HepG2 (cell line): Measurements from ENCODE around the gene LYPD6B. TPM values are rescaled to one million over a fixed set of nuclear protein-coding genes. Genes with fewer than 3 reads are reported as not detected.

ENCODE experiments used
- ATAC-seq: fragments of 200-7000 bp; cut with Tn5 transposase; 3 replicates; pipeline ENCODE4 v1.9.1; 2020; ENCODE audit warnings: mild to moderate bottlenecking, moderate library complexity
- BruUV-seq: library from RNA; stranded (reverse); fragments of 400-500 nt; replicated peaks from 2 replicates; lab custom pipeline; 2021; lab: Mats Ljungman, UMichigan
- CTCF ChIA-PET: fragments of 300-600 bp; formaldehyde crosslinking; extraction: SDS; loops from one replicate; lab custom pipeline; 2021; ENCODE audit warnings: low total read pairs, inconsistent platforms, low intra/inter-chr PET ratio; lab: Yijun Ruan, JAX
- POLR2A ChIA-PET: fragments of 350-600 bp; sonication (Branson Sonifier 250); formaldehyde crosslinking; loops from one replicate; lab custom pipeline; 2020; ENCODE audit warnings: antibody characterized with exemption, inconsistent platforms; lab: Yijun Ruan, JAX
- DNase-seq: peaks from one replicate; pipeline ENCODE4 v3.0.0-alpha.2; 2015; ENCODE audit warnings: low spot score
- FAIRE-seq: peaks from 3 replicates; lab custom pipeline; 2011; peaks lifted over from hg19 to GRCh38; lab: Jason Lieb, UNC
- H2AFZ ChIP-seq: one replicate; pipeline ENCODE4 v1.6.1; 2011; ENCODE audit warnings: low read length, inconsistent platforms
- H3K27ac ChIP-seq: fragments of 300-600 bp; 3 replicates; pipeline ENCODE4 v1.8.0; 2011; ENCODE audit warnings: mixed run types, mild to moderate bottlenecking, mixed read lengths, low read length, inconsistent platforms; ENCODE audit not compliant: insufficient read depth; ENCODE audit errors: extremely low read length
- H3K27me3 ChIP-seq, 2 experiments: fragments of 200-600 bp in 1 of 2; 2 replicates in 1 of 2; 3 replicates in 1 of 2; pipeline versions ENCODE4 v1.6.0 to v1.8.0; 2011; ENCODE audit warnings: low read length in 2 of 2, mild to moderate bottlenecking in 2 of 2, moderate library complexity in 2 of 2, inconsistent platforms in 1 of 2; ENCODE audit not compliant: insufficient read depth in 2 of 2, control insufficient read depth in 1 of 2
- H3K36me3 ChIP-seq, 2 experiments: fragments of 200-600 bp in 1 of 2; replicated peaks in 1 of 2; 2 replicates in 1 of 2; 3 replicates in 1 of 2; pipeline versions ENCODE4 v1.5.1 to v1.8.0; 2011; ENCODE audit warnings: low read length in 2 of 2, inconsistent platforms in 1 of 2; ENCODE audit not compliant: insufficient read depth in 2 of 2, control insufficient read depth in 1 of 2
- H3K4me1 ChIP-seq: 2 replicates; pipeline ENCODE4 v1.5.1; 2012; ENCODE audit warnings: low read length, inconsistent platforms; ENCODE audit not compliant: insufficient read depth
- H3K4me2 ChIP-seq: 2 replicates; pipeline ENCODE4 v1.6.0; 2011; ENCODE audit warnings: low read depth, low read length, inconsistent platforms
- H3K4me3 ChIP-seq, 3 experiments: fragments of 200-600 bp in 1 of 3; sonication (generic), shearing (Covaris generic) in 1 of 3; replicated peaks in 1 of 3; 2 replicates each; pipeline ENCODE4 v1.5.1; 2011 to 2016; ENCODE audit warnings: low read length in 3 of 3, inconsistent platforms in 2 of 3, low read depth in 2 of 3, mild to moderate bottlenecking in 2 of 3, control low read depth in 1 of 3, mixed read lengths in 1 of 3; ENCODE audit not compliant: insufficient read depth in 1 of 3
- H3K79me2 ChIP-seq: one replicate; pipeline ENCODE4 v1.6.1; 2011; ENCODE audit warnings: low read length, inconsistent platforms; ENCODE audit not compliant: insufficient read depth
- H3K9ac ChIP-seq: 2 replicates; pipeline ENCODE4 v1.6.0; 2011; ENCODE audit warnings: mild to moderate bottlenecking, low read depth, low read length, inconsistent platforms; ENCODE audit not compliant: insufficient read depth
- H3K9me3 ChIP-seq: 2 replicates; pipeline ENCODE4 v1.5.1; 2012; ENCODE audit warnings: mild to moderate bottlenecking, low read length
- H4K20me1 ChIP-seq: 2 replicates; pipeline ENCODE4 v1.6.0; 2011; ENCODE audit warnings: inconsistent platforms, mild to moderate bottlenecking, low read length, moderate library complexity; ENCODE audit not compliant: insufficient read depth
- BRCA1 ChIP-seq: sonication (generic); formaldehyde crosslinking; IDR thresholded peaks from 2 replicates; pipeline ENCODE4 v1.4.0; 2020; ENCODE audit warnings: missing genetic modification reagents
- KDM6A ChIP-seq: IDR thresholded peaks from 2 replicates; pipeline ENCODE4 v1.6.1; 2016; ENCODE audit warnings: low read depth
- MBD4 ChIP-seq: IDR thresholded peaks from 2 replicates; pipeline ENCODE4 v1.6.1; 2012; ENCODE audit warnings: low read length, inconsistent platforms, borderline replicate concordance
- ZFP36L2 ChIP-seq: sonication (generic); formaldehyde crosslinking; IDR thresholded peaks from 2 replicates; pipeline ENCODE4 v1.4.0; 2020; ENCODE audit warnings: missing genetic modification reagents
- ZKSCAN1 ChIP-seq: fragments of 150-350 bp; IDR thresholded peaks from 2 replicates; pipeline ENCODE4 v1.6.1; 2014; ENCODE audit warnings: low read length
- ZNF17 ChIP-seq: sonication (generic); formaldehyde crosslinking; IDR thresholded peaks from 2 replicates; pipeline ENCODE4 v1.5.0; 2020; ENCODE audit warnings: mild to moderate bottlenecking, missing genetic modification reagents
- ZNF547 ChIP-seq: sonication (generic); formaldehyde crosslinking; IDR thresholded peaks from 2 replicates; pipeline ENCODE4 v1.5.1; 2020; ENCODE audit warnings: mild to moderate bottlenecking, missing genetic modification reagents
- WGBS: methylation state at CpG from one replicate; pipeline ENCODE4 v1.1.6; 2017; ENCODE audit warnings: low lambda C conversion rate; 5-methylcytosine and 5-hydroxymethylcytosine counted together
- in situ Hi-C: cut with HindIII; loops from 2 replicates; pipeline ENCODE4 v1.10.0; 2017; ENCODE audit warnings: low pct_unique_long_range_greater_than_20kb; ENCODE audit not compliant: extremely low pct_ligation_motif_present
- intact Hi-C: fragments of 100-400 bp; cut with micrococcal nuclease; formaldehyde crosslinking; loops from one replicate; pipeline ENCODE4 v1.10.0; 2022; ENCODE audit not compliant: unreplicated experiment
- polyA plus RNA-seq, 8 experiments: library from polyadenylated mRNA; depleted of rRNA in 3 of 8; stranded (reverse) in 7 of 8; unstranded in 1 of 8; fragments of >200 nt; fragmentation: Illumina TruSeq in 4 of 8; extraction: Trizol in 4 of 8; gene quantifications; 2 replicates each; pipeline versions ENCODE4 v1.2.1 to v1.2.3, GENCODE V29; 2011 to 2016; ENCODE audit warnings: low read depth in 4 of 8, missing spikeins in 1 of 8, mixed read lengths in 1 of 8; ENCODE audit not compliant: insufficient read depth in 1 of 8
- total RNA-seq, 5 experiments: library from RNA; depleted of rRNA; stranded (reverse); fragments of >200 nt; fragmentation: Illumina TruSeq; extraction: Trizol; gene quantifications; 2 replicates each; pipeline ENCODE4 v1.2.3, GENCODE V29; 2016; ENCODE audit warnings: low read depth in 1 of 5
- TF ChIP-seq, protein P1 (sequence below): IDR thresholded peaks from 2 replicates; pipeline ENCODE4 v1.6.1; 2016; ENCODE audit warnings: missing biosample characterization, missing genetic modification reagents, low read depth
- TF ChIP-seq, protein P2 (sequence below): sonication (generic); formaldehyde crosslinking; IDR thresholded peaks from 2 replicates; pipeline ENCODE4 v1.8.0; 2022; ENCODE audit warnings: missing genetic modification reagents, mild to moderate bottlenecking, borderline replicate concordance
- TF ChIP-seq, protein P3 (sequence below): sonication (generic); formaldehyde crosslinking; IDR thresholded peaks from 2 replicates; pipeline ENCODE4 v1.4.0; 2020; ENCODE audit warnings: missing genetic modification reagents

LYPD6B gene
- total and polyA plus RNA-seq, 2 of the 13 experiments (the other 11 are each of a cell fraction or from before 2014, with no cell fraction given) = not detected

DNA sequence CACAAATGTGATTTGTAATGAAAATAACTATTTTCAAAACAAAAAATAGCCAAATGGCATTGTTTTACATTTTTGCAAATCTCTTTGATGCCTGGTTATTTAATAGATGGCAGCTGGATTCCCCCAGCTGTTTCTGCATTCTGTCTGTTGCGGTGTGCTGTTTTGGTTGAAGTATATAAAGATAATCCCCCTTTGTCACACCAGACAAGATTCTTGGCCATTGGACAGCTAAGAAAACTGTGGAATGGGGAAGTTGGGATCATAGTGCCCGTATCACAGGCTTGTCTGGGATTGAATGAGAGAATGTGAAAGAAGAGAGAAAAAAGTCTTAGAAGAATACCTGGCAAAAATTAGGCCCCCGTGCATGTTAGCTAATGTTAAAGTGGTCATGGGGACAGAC, 19.5 kb upstream of the LYPD6B start:
- WGBS = 60% methylated on average over 3 of the region's 3 CpGs

More for the DNA sequence above, 19.5 kb upstream of the LYPD6B start:
- ChIA-PET POLR2A (no interaction called here), CTCF (interaction anchor here (4.5 kb wide), 1 partner anchor 542 kb away, joined by 45 read pairs; no protein-coding TSS in a partner anchor)
- Histone ChIP-seq H3K79me2 (no peaks in the 10 kb centered on the region), H3K4me2 (no peak overlapping the region), H3K27me3 (peaks cover 0 to 13% of the 10 kb centered on the region in 2 experiments; a peak in 2 of 5 replicates), H2AFZ (no peak overlapping the region), H3K9me3 (no peaks in the 10 kb centered on the region), H3K27ac (no peak overlapping the region), H4K20me1 (no peaks in the 10 kb centered on the region), H3K4me3 (no peak overlapping the region), H3K9ac (no peak overlapping the region), H3K36me3 (no peaks in the 10 kb centered on the region), H3K4me1 (peaks cover 12% of the 10 kb centered on the region)
- FAIRE-seq (no peak), DNase-seq (no peak), ATAC-seq (no peak)
- intact Hi-C loops (no loop called here), in situ Hi-C loops (no loop called here)
- BruUV-seq = no TSS peak
- no peak for TF ChIP-seq ZNF547 (CRISPR knock-in tag)
- TF ChIP-seq ZFP36L2 = no peak
- TF ChIP-seq, protein P1, sequence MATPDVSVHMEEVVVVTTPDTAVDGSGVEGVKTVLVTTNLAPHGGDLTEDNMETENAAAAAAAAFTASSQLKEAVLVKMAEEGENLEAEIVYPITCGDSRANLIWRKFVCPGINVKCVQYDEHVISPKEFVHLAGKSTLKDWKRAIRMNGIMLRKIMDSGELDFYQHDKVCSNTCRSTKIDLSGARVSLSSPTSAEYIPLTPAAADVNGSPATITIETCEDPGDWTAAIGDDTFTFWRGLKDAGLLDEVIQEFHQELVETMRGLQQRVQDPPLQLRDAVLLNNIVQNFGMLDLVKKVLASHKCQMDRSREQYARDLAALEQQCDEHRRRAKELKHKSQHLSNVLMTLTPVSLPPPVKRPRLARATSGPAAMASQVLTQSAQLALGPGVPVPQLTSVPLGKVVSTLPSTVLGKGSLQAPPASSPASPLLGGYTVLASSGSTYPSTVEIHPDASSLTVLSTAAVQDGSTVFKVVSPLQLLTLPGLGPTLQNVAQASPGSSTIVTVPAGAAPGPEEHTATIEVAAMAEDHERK = no peak
- TF ChIP-seq KDM6A = no peak
- TF ChIP-seq, protein P2, sequence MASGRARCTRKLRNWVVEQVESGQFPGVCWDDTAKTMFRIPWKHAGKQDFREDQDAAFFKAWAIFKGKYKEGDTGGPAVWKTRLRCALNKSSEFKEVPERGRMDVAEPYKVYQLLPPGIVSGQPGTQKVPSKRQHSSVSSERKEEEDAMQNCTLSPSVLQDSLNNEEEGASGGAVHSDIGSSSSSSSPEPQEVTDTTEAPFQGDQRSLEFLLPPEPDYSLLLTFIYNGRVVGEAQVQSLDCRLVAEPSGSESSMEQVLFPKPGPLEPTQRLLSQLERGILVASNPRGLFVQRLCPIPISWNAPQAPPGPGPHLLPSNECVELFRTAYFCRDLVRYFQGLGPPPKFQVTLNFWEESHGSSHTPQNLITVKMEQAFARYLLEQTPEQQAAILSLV (CRISPR knock-in tag) = no peak
- no peak for TF ChIP-seq ZKSCAN1
- TF ChIP-seq, protein P3, sequence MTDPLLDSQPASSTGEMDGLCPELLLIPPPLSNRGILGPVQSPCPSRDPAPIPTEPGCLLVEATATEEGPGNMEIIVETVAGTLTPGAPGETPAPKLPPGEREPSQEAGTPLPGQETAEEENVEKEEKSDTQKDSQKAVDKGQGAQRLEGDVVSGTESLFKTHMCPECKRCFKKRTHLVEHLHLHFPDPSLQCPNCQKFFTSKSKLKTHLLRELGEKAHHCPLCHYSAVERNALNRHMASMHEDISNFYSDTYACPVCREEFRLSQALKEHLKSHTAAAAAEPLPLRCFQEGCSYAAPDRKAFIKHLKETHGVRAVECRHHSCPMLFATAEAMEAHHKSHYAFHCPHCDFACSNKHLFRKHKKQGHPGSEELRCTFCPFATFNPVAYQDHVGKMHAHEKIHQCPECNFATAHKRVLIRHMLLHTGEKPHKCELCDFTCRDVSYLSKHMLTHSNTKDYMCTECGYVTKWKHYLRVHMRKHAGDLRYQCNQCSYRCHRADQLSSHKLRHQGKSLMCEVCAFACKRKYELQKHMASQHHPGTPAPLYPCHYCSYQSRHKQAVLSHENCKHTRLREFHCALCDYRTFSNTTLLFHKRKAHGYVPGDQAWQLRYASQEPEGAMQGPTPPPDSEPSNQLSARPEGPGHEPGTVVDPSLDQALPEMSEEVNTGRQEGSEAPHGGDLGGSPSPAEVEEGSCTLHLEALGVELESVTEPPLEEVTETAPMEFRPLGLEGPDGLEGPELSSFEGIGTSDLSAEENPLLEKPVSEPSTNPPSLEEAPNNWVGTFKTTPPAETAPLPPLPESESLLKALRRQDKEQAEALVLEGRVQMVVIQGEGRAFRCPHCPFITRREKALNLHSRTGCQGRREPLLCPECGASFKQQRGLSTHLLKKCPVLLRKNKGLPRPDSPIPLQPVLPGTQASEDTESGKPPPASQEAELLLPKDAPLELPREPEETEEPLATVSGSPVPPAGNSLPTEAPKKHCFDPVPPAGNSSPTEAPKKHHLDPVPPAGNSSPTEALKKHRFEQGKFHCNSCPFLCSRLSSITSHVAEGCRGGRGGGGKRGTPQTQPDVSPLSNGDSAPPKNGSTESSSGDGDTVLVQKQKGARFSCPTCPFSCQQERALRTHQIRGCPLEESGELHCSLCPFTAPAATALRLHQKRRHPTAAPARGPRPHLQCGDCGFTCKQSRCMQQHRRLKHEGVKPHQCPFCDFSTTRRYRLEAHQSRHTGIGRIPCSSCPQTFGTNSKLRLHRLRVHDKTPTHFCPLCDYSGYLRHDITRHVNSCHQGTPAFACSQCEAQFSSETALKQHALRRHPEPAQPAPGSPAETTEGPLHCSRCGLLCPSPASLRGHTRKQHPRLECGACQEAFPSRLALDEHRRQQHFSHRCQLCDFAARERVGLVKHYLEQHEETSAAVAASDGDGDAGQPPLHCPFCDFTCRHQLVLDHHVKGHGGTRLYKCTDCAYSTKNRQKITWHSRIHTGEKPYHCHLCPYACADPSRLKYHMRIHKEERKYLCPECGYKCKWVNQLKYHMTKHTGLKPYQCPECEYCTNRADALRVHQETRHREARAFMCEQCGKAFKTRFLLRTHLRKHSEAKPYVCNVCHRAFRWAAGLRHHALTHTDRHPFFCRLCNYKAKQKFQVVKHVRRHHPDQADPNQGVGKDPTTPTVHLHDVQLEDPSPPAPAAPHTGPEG (CRISPR knock-in tag) = no peak
- TF ChIP-seq MBD4 = no peak
- no peak for TF ChIP-seq BRCA1
- TF ChIP-seq ZNF17 (CRISPR knock-in tag) = no peak
